H1 (cell line): ENCODE results near the gene LFNG. TPM values are rescaled to one million over a fixed set of nuclear protein-coding genes. Genes with fewer than 3 reads are reported as not detected.

ENCODE experiments used
- CTCF ChIA-PET: fragments of 300-600 bp; sonication (Branson Sonifier 250); formaldehyde crosslinking; loops from one replicate; lab custom pipeline; 2021; ENCODE audit not compliant: partially characterized antibody; lab: Charles Lee
- POLR2A ChIA-PET: fragments of 300-600 bp; sonication (Branson Sonifier 250); formaldehyde crosslinking; loops from one replicate; lab custom pipeline; 2021; ENCODE audit warnings: inconsistent platforms; ENCODE audit not compliant: partially characterized antibody; lab: Charles Lee
- DNase-seq, 2 experiments: peaks; one replicate each; pipeline versions ENCODE4 v3.0.0 to v3.0.0-alpha.2; 2010 to 2022; ENCODE audit warnings: low spot score in 2 of 2, low read depth in 1 of 2, mixed read lengths in 1 of 2
- FAIRE-seq: peaks from 2 replicates; lab custom pipeline; 2011; peaks lifted over from hg19 to GRCh38; lab: Jason Lieb, UNC
- H2AFZ ChIP-seq: 2 replicates; pipeline ENCODE4 v1.8.1; 2012; ENCODE audit warnings: low read length, inconsistent platforms
- H2AK5ac ChIP-seq: 2 replicates; pipeline ENCODE4 v1.6.1; 2013; ENCODE audit warnings: low read depth, low read length
- H2BK120ac ChIP-seq: replicated peaks from 2 replicates; pipeline ENCODE3; 2013; ENCODE audit warnings: low read depth, low read length, inconsistent platforms
- H2BK12ac ChIP-seq: 2 replicates; pipeline ENCODE4 v1.6.1; 2013; ENCODE audit warnings: low read depth, low read length
- H2BK15ac ChIP-seq: 2 replicates; pipeline ENCODE4 v1.6.1; 2013; ENCODE audit warnings: low read length
- H2BK20ac ChIP-seq: 2 replicates; pipeline ENCODE4 v1.6.1; 2013; ENCODE audit warnings: low read length
- H2BK5ac ChIP-seq: 2 replicates; pipeline ENCODE4 v1.6.1; 2013; ENCODE audit warnings: low read depth, low read length
- H3K14ac ChIP-seq: 2 replicates; pipeline ENCODE4 v1.6.1; 2013; ENCODE audit warnings: inconsistent platforms; ENCODE audit not compliant: insufficient read length
- H3K18ac ChIP-seq: 2 replicates; pipeline ENCODE4 v1.6.1; 2013; ENCODE audit warnings: low read length; ENCODE audit errors: extremely low read depth
- H3K23ac ChIP-seq: 2 replicates; pipeline ENCODE4 v1.6.1; 2013; ENCODE audit warnings: inconsistent platforms; ENCODE audit not compliant: insufficient read length
- H3K23me2 ChIP-seq: 2 replicates; pipeline ENCODE4 v1.6.1; 2013; ENCODE audit warnings: low read depth, low read length
- H3K27ac ChIP-seq: 2 replicates; pipeline ENCODE4 v1.6.1; 2011; ENCODE audit warnings: low read depth, low read length, inconsistent platforms
- H3K27me3 ChIP-seq, 4 experiments: replicated peaks in 1 of 4; 1 replicate in 1 of 4; 2 replicates in 3 of 4; pipeline versions ENCODE4 v1.6.1 to v1.8.1; 2011 to 2013; ENCODE audit warnings: low read length in 3 of 4, mild to moderate bottlenecking in 3 of 4, inconsistent platforms in 2 of 4, mixed read lengths in 2 of 4, moderate library complexity in 1 of 4; ENCODE audit not compliant: control insufficient read depth in 3 of 4, insufficient read depth in 3 of 4; ENCODE audit errors: extremely low read depth in 1 of 4
- H3K36me3 ChIP-seq, 4 experiments: 2 replicates each; pipeline versions ENCODE4 v1.6.1 to v1.8.1; 2011 to 2013; ENCODE audit warnings: mild to moderate bottlenecking in 4 of 4, low read length in 3 of 4, moderate library complexity in 2 of 4, control low read depth in 1 of 4, inconsistent platforms in 1 of 4; ENCODE audit not compliant: insufficient read depth in 4 of 4, control insufficient read depth in 2 of 4
- H3K4ac ChIP-seq: replicated peaks from 2 replicates; pipeline ENCODE3; 2013; ENCODE audit warnings: low read length, low read depth, mixed read lengths, inconsistent platforms; ENCODE audit not compliant: insufficient read length
- H3K4me1 ChIP-seq, 4 experiments: replicated peaks in 1 of 4; 1 replicate in 1 of 4; 2 replicates in 3 of 4; pipeline versions ENCODE4 v1.6.1 to v1.8.1; 2011 to 2013; ENCODE audit warnings: low read length in 3 of 4, inconsistent platforms in 2 of 4, mixed read lengths in 1 of 4; ENCODE audit not compliant: insufficient read depth in 4 of 4, control insufficient read depth in 3 of 4
- H3K4me2 ChIP-seq, 2 experiments: 2 replicates each; pipeline versions ENCODE4 v1.6.1 to v1.8.1; 2011 to 2013; ENCODE audit warnings: low read depth in 2 of 2, low read length in 2 of 2, control low read depth in 1 of 2, inconsistent platforms in 1 of 2, mild to moderate bottlenecking in 1 of 2; ENCODE audit not compliant: insufficient read depth in 1 of 2
- H3K4me3 ChIP-seq, 4 experiments: fragments of 200-600, 300-600 bp in 1 of 4; sonication (generic), shearing (Covaris generic), sonication (Bioruptor Twin) in 1 of 4; 2 replicates each; pipeline versions ENCODE4 v1.5.1 to v1.8.1; 2011 to 2016; ENCODE audit warnings: low read length in 4 of 4, low read depth in 3 of 4, control low read depth in 2 of 4, inconsistent platforms in 2 of 4, mild to moderate bottlenecking in 2 of 4, mixed read lengths in 1 of 4, moderate library complexity in 1 of 4; ENCODE audit not compliant: insufficient read depth in 2 of 4; ENCODE audit errors: extremely low read depth in 1 of 4
- H3K56ac ChIP-seq: replicated peaks from 2 replicates; pipeline ENCODE3; 2013; ENCODE audit warnings: low read depth, mild to moderate bottlenecking, mixed read lengths, low read length, inconsistent platforms; ENCODE audit not compliant: insufficient read length
- H3K79me1 ChIP-seq: 2 replicates; pipeline ENCODE4 v1.6.1; 2013; ENCODE audit warnings: low read depth, low read length, control low read depth
- H3K79me2 ChIP-seq, 2 experiments: 2 replicates each; pipeline versions ENCODE4 v1.6.1 to v1.8.1; 2012 to 2013; ENCODE audit warnings: low read length in 2 of 2, mild to moderate bottlenecking in 2 of 2, inconsistent platforms in 1 of 2; ENCODE audit not compliant: insufficient read depth in 2 of 2, control insufficient read depth in 1 of 2
- H3K9ac ChIP-seq, 4 experiments: replicated peaks in 1 of 4; 1 replicate in 1 of 4; 2 replicates in 3 of 4; pipeline versions ENCODE4 v1.6.1 to v1.8.1; 2011 to 2013; ENCODE audit warnings: low read depth in 3 of 4, low read length in 3 of 4, control low read depth in 2 of 4, mild to moderate bottlenecking in 2 of 4, moderate library complexity in 2 of 4, inconsistent platforms in 1 of 4; ENCODE audit errors: extremely low read depth in 1 of 4
- H3K9me3 ChIP-seq, 2 experiments: 2 replicates each; pipeline versions ENCODE4 v1.6.1 to v1.8.1; 2012 to 2013; ENCODE audit warnings: mild to moderate bottlenecking in 2 of 2, moderate library complexity in 2 of 2, control low read depth in 1 of 2, inconsistent platforms in 1 of 2, low read depth in 1 of 2, low read length in 1 of 2, mixed read lengths in 1 of 2; ENCODE audit not compliant: insufficient read depth in 2 of 2
- H4K20me1 ChIP-seq, 2 experiments: replicated peaks in 1 of 2; 2 replicates each; pipeline versions ENCODE3 to v1.8.1; 2011 to 2013; ENCODE audit warnings: inconsistent platforms in 2 of 2, low read length in 2 of 2, mild to moderate bottlenecking in 1 of 2; ENCODE audit not compliant: insufficient read depth in 2 of 2, control insufficient read depth in 1 of 2
- H4K5ac ChIP-seq: 2 replicates; pipeline ENCODE4 v1.6.1; 2013; ENCODE audit warnings: low read length, low read depth, mixed read lengths, inconsistent platforms; ENCODE audit not compliant: insufficient read length
- H4K8ac ChIP-seq: 2 replicates; pipeline ENCODE4 v1.8.0; 2013; ENCODE audit warnings: mild to moderate bottlenecking, moderate library complexity, low read length, inconsistent platforms; ENCODE audit not compliant: insufficient read depth; ENCODE audit errors: extremely low read depth
- H4K91ac ChIP-seq: replicated peaks from 2 replicates; pipeline ENCODE3; 2013; ENCODE audit warnings: low read length, mixed read lengths, inconsistent platforms; ENCODE audit not compliant: insufficient read length
- EP300 ChIP-seq, 2 experiments: IDR thresholded peaks; 1 replicate in 1 of 2; 2 replicates in 1 of 2; pipeline ENCODE4 v1.6.1; 2011 to 2012; ENCODE audit warnings: low read depth in 2 of 2, low read length in 2 of 2, mild to moderate bottlenecking in 2 of 2, borderline replicate concordance in 1 of 2, inconsistent platforms in 1 of 2, moderate library complexity in 1 of 2
- PHF8 ChIP-seq: fragments of 200-600 bp; sonication (generic); conservative IDR thresholded peaks from 2 replicates; pipeline ENCODE4 v1.7.1; 2012; ENCODE audit warnings: low read depth, mild to moderate bottlenecking, inconsistent platforms, low read length, moderate library complexity
- whole genome bisulfite sequencing, 2 experiments: shearing (Covaris generic) in 1 of 2; methylation state at CpG; one replicate each; pipeline versions ENCODE4 v1.1.6 to v1.1.7; 2013 to 2015; ENCODE audit warnings: low lambda C conversion rate in 2 of 2, mixed read lengths in 2 of 2, inconsistent platforms in 1 of 2, low coverage in 1 of 2, missing lambda C conversion rate in 1 of 2; ENCODE audit not compliant: insufficient replicate concordance in 2 of 2, insufficient coverage in 1 of 2, insufficient read length in 1 of 2; ENCODE audit errors: extremely low coverage in 1 of 2, missing lambda C conversion rate in 1 of 2; 5-methylcytosine and 5-hydroxymethylcytosine counted together
- polyA plus RNA-seq, 7 experiments: library from polyadenylated mRNA; depleted of rRNA in 3 of 7; stranded (reverse) in 5 of 7; unstranded in 2 of 7; fragments of >200 nt in 5 of 7; fragments of 200-250 nt in 2 of 7; gene quantifications; 1 replicate in 5 of 7; 2 replicates in 1 of 7; 4 replicates in 1 of 7; pipeline versions ENCODE4 v1.2.1 to v1.2.3, GENCODE V29; 2011 to 2013; ENCODE audit warnings: missing spikeins in 2 of 7, mixed read lengths in 2 of 7
- total RNA-seq: library from RNA; stranded (reverse); fragmentation: NEBNext Ultra II Directional; extraction: Animal tissue kit (Norgen Biotek cat#: 25700); gene quantifications from 2 replicates; pipeline ENCODE4 v1.2.1, GENCODE V29; 2021

The LFNG gene
- total and polyA plus RNA-seq, 2 of the 8 experiments (the other 6 are each of a cell fraction or from before 2014, with no cell fraction given): 31.6 to 35.6 TPM

- WGBS, 2 experiments: 90% methylated on average over 21 of the region's 23 CpGs; no CpG with 5 or more reads in 1 of the 2 experiments
- Histone ChIP-seq H3K4me3 (no peak overlapping the region), H3K56ac (no peak overlapping the region), H3K23me2 (peaks cover 5% of the 10 kb centered on the region; the same call in 1 of the 2 replicates), H2BK12ac (0 out of 2 replicates have a peak overlapping the region, but pooled peaks have one; percentile 60)
- TF ChIP-seq PHF8: no peak
- TF ChIP-seq EP300 (IDR thresholded peaks at IDR 0.05; ENCODE audit: borderline replicate concordance in 1 of 2, low read depth in 2 of 2, low read length in 2 of 2): peak in 1 of 2 experiments; percentile 93; a peak in 1 of 3 replicates
- TF ChIP-seq, all 59 proteins: peak for 1
- DNase-seq (no peak), FAIRE-seq (no peak)
- Histone ChIP-seq H3K27ac (no peak overlapping the region; the same call in 1 of the 2 replicates), H2AK5ac (no peak overlapping the region), H2AFZ (no peak overlapping the region), H3K23ac (no peak overlapping the region), H3K14ac (no peak overlapping the region), H4K20me1 (no peaks in the 10 kb centered on the region), H3K4me1 (peaks cover 0 to 11% (median 3%) of the 10 kb centered on the region in 4 experiments; a peak in 3 of 7 replicates), H3K9ac (no peak overlapping the region), H3K18ac (no peak overlapping the region; the same call in 1 of the 2 replicates), H2BK120ac (no peak overlapping the region), H2BK20ac (no peak overlapping the region), H4K91ac (peak overlapping the region; percentile 61), H3K9me3 (no peaks in the 10 kb centered on the region), H2BK5ac (no peak overlapping the region), H4K5ac (no peak overlapping the region), H3K4me2 (no peak overlapping the region), H3K79me1 (no peaks in the 10 kb centered on the region), H3K79me2 (no peaks in the 10 kb centered on the region), H3K27me3 (no peaks in the 10 kb centered on the region), H3K36me3 (no peaks in the 10 kb centered on the region), H2BK15ac (no peak overlapping the region), H4K8ac (peak overlapping the region; percentile 1; the same call in 1 of the 2 replicates), H3K4ac (no peak overlapping the region)
- POLR2A ChIA-PET: interaction anchor here (1.0 to 4.6 kb wide), 5 partner anchors 9 to 123 kb away, joined by 3 to 19 read pairs (median 3); partner anchors contain the start of gene TTYH3
- CTCF ChIA-PET: interaction anchor here (0.6 to 1.9 kb wide), 5 partner anchors 29 to 162 kb away, joined by 3 to 5 read pairs (median 5); no protein-coding TSS in a partner anchor
Observed at GRCh38 chr7:2509298-2509906, 10.2 kb upstream of the LFNG start.
